ENCODE measurements around the gene RALGPS1.
A peak's percentile ranks its signal among the peaks of the same experiment; 100 is the strongest.

- no peak for TF ChIP-seq POLR2A (IDR thresholded peaks at IDR 0.05)
- TF ChIP-seq CTCF (IDR thresholded peaks at IDR 0.05 in 8 of 11, conservative IDR thresholded peaks at IDR 0.05 in 3 of 11): peak in 4 of 11 experiments; percentile 6 to 30 (median 18)
- no peak for TF ChIP-seq POLR2AphosphoS5 (IDR thresholded peaks at IDR 0.05)
Measured at GRCh38 chr9:127204771-127205470, 290.3 kb downstream of the RALGPS1 start.
